Activated CD4-positive, alpha-beta T cell treated with anti-CD3 and anti-CD28 coated beads, Interleukin-2, amount 10 ng/mL, durations not matched to agents 24 days and 14 days (primary cell): Measurements from ENCODE around the gene PRDM10. TPM values are rescaled to one million over a fixed set of nuclear protein-coding genes. Genes with fewer than 3 reads are reported as not detected.

Experiments
- DNase-seq: peaks from one replicate; pipeline ENCODE4 v3.0.0; 2022
- H3K27ac Mint-ChIP-seq: one replicate; pipeline ENCODE4 v1.8.0; 2022; ENCODE audit warnings: mild to moderate bottlenecking, mixed read lengths
- H3K27me3 Mint-ChIP-seq: one replicate; pipeline ENCODE4 v1.8.0; 2022; ENCODE audit warnings: mixed read lengths
- H3K36me3 Mint-ChIP-seq: one replicate; pipeline ENCODE4 v1.8.0; 2022; ENCODE audit warnings: low read depth, mild to moderate bottlenecking, mixed read lengths
- H3K4me1 Mint-ChIP-seq: one replicate; pipeline ENCODE4 v1.8.0; 2021; ENCODE audit warnings: mixed read lengths
- H3K4me3 Mint-ChIP-seq: one replicate; pipeline ENCODE4 v1.8.0; 2022; ENCODE audit warnings: mild to moderate bottlenecking, moderate library complexity, mixed read lengths
- H3K9me3 Mint-ChIP-seq: one replicate; pipeline ENCODE4 v1.8.0; 2021; ENCODE audit warnings: mixed read lengths
- intact Hi-C: fragments of 100-400 bp; cut with micrococcal nuclease; formaldehyde crosslinking; loops from one replicate; pipeline ENCODE4 v1.15.1; 2023
- total RNA-seq: library from RNA; stranded (reverse); gene quantifications from 2 replicates; pipeline ENCODE4 v1.2.3, GENCODE V29; 2022

Gene PRDM10
- total RNA-seq, 1 donor from 2014 or later = 15.9 TPM

GRCh38 chr11:129938764-129939163, 63.9 kb downstream of the PRDM10 start:
- Mint-ChIP-seq H3K27ac (no peak overlapping the region), H3K27me3 (no peaks in the 10 kb centered on the region), H3K4me1 (no peaks in the 10 kb centered on the region), H3K9me3 (no peaks in the 10 kb centered on the region), H3K4me3 (no peak overlapping the region), H3K36me3 (peaks cover 14% of the 10 kb centered on the region)
- intact Hi-C loops = no loop called here
- DNase-seq = no peak

GRCh38 chr11:129937592-129938238, 64.9 kb downstream of the PRDM10 start:
- Mint-ChIP-seq H3K4me1 (no peaks in the 10 kb centered on the region), H3K27ac (no peak overlapping the region), H3K36me3 (peaks cover 14% of the 10 kb centered on the region), H3K9me3 (no peaks in the 10 kb centered on the region), H3K4me3 (no peak overlapping the region), H3K27me3 (no peaks in the 10 kb centered on the region)
- intact Hi-C loops = no loop called here
- no peak for DNase-seq

DNA sequence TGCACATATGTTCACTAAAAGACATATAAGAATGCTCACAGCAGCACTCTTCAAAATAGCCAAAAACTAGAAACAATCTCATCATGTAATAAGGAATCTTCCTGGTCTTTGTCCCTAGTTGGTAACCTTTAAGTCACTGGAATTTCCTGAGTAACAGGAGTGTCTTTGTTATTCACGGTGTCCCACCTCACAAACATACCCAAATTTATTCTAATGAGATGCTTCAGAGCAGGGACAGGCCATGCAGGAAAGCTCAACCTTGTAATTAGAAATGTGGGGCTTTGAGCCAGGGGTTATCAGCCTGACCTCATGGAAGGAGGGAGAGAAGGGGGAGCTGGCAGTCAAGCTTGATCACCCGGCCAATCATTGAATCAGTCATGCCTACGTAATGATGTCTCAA, 66.9 kb downstream of the PRDM10 start:
- no peaks in the 10 kb centered on the region for H3K27me3 Mint-ChIP-seq
- intact Hi-C loops = no loop called here
- H3K27ac Mint-ChIP-seq = no peak overlapping the region
- H3K4me1 Mint-ChIP-seq = no peaks in the 10 kb centered on the region
- no peak overlapping the region for H3K4me3 Mint-ChIP-seq
- H3K36me3 Mint-ChIP-seq = peaks cover 13% of the 10 kb centered on the region
- H3K9me3 Mint-ChIP-seq = no peaks in the 10 kb centered on the region
- DNase-seq = no peak

DNA sequence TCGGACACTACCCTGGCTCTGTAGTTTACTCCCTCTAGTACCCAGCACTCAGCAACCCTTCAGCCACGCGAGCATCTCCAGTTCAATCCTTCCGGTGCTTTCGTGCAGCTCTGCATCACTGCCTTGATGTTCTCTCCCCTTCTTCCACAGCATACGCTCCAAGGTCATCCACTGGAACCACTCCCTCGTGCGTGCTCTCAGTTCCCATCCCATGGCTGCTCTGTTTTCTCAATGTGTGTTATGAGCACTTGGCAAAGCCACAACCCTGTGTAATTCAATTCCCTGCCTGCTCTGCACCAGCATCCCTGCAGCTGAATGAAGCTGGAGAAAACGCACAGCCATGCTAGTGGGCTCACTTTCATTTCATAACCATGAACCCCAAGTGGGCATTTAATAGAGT, 68.7 kb downstream of the PRDM10 start:
- H3K27me3 Mint-ChIP-seq = no peaks in the 10 kb centered on the region
- intact Hi-C loops = no loop called here
- no peaks in the 10 kb centered on the region for H3K4me1 Mint-ChIP-seq
- H3K27ac Mint-ChIP-seq = no peak overlapping the region
- no peak for DNase-seq
- no peaks in the 10 kb centered on the region for H3K9me3 Mint-ChIP-seq
- peaks cover 19% of the 10 kb centered on the region for H3K36me3 Mint-ChIP-seq
- H3K4me3 Mint-ChIP-seq = no peak overlapping the region

GRCh38 chr11:129933262-129933661, 69.4 kb downstream of the PRDM10 start:
- H3K4me3 Mint-ChIP-seq = no peak overlapping the region
- H3K27ac Mint-ChIP-seq = no peak overlapping the region
- H3K4me1 Mint-ChIP-seq = no peaks in the 10 kb centered on the region
- H3K36me3 Mint-ChIP-seq = peaks cover 22% of the 10 kb centered on the region
- intact Hi-C loops = no loop called here
- no peaks in the 10 kb centered on the region for H3K27me3 Mint-ChIP-seq
- H3K9me3 Mint-ChIP-seq = no peaks in the 10 kb centered on the region
- DNase-seq = no peak

DNA sequence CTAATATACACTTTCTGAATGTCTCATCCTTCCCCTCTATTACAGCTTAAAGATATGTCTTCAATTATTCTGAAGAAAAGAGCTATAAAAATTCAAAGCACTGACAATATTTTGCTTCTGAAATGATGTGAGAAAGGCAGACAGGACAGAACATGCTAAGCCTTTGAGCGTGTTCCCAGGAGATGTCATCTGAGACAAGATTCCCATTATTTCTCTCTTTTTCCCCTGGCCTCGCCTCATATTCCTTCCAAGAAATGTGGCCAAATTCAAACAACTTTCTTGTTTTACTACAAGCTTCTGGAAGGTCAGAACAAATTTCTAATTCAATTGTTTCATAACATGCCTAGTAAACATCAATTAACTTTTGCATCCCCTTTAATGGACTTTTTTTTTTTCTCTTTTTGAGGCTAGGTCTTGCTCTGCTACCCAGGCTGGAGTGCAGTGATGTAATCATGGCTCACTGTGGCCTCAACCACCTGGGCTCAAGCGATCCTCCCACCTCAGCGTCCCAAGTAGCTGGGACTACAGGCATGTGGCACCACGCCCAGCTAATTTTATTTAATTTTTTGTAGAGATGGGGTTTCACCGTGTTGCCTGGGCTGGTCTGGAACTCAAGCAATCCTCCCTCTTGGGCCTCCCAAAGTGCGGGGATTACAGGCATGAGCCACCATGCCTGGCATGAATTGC, 70.1 kb downstream of the PRDM10 start:
- intact Hi-C loops = no loop called here

GRCh38 chr11:129930743-129931142, 71.9 kb downstream of the PRDM10 start:
- no peak for DNase-seq
- Mint-ChIP-seq H3K4me1 (no peaks in the 10 kb centered on the region), H3K36me3 (peaks cover 26% of the 10 kb centered on the region), H3K4me3 (no peak overlapping the region), H3K27ac (no peak overlapping the region), H3K27me3 (no peaks in the 10 kb centered on the region), H3K9me3 (no peaks in the 10 kb centered on the region)
- intact Hi-C loops = no loop called here

More for the DNA sequence above, 70.1 kb downstream of the PRDM10 start:
- Mint-ChIP-seq H3K4me1 (no peaks in the 10 kb centered on the region), H3K9me3 (no peaks in the 10 kb centered on the region), H3K27ac (no peak overlapping the region), H3K36me3 (peaks cover 25% of the 10 kb centered on the region), H3K27me3 (no peaks in the 10 kb centered on the region), H3K4me3 (no peak overlapping the region)
- no peak for DNase-seq

- H3K4me1 Mint-ChIP-seq = no peaks in the 10 kb centered on the region
- H3K27ac Mint-ChIP-seq = no peak overlapping the region
- intact Hi-C loops = no loop called here
- H3K27me3 Mint-ChIP-seq = no peaks in the 10 kb centered on the region
- no peaks in the 10 kb centered on the region for H3K9me3 Mint-ChIP-seq
- DNase-seq = no peak
- H3K4me3 Mint-ChIP-seq = no peak overlapping the region
- peaks cover 27% of the 10 kb centered on the region for H3K36me3 Mint-ChIP-seq
These were observed 72.3 kb downstream of the PRDM10 start for GRCh38 chr11:129930296-129930695.

DNA sequence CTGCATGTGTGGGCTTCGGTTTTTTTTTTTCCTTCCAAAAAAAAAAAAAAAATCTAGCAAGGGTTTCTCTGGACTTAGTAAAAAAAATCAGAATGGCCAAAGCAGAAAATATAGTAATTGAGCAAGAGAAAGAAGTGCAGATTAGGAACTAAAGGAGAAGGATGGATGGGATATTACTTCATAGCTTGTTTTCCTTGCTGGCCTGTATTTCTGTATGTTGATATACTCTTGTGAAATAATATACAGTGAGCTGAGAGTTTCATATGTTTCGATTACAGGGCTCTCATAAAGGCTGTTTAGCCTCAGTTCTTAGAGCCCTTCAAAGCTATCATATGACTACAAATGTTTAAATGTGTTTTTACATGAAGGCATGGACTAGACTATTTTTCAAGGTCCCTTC, 72.9 kb downstream of the PRDM10 start:
- H3K27me3 Mint-ChIP-seq = no peaks in the 10 kb centered on the region
- H3K9me3 Mint-ChIP-seq = no peaks in the 10 kb centered on the region
- intact Hi-C loops = no loop called here
- H3K36me3 Mint-ChIP-seq = peaks cover 29% of the 10 kb centered on the region
- no peak for DNase-seq
- no peaks in the 10 kb centered on the region for H3K4me1 Mint-ChIP-seq
- no peak overlapping the region for H3K27ac Mint-ChIP-seq
- no peak overlapping the region for H3K4me3 Mint-ChIP-seq

GRCh38 chr11:129928923-129929692, 73.5 kb downstream of the PRDM10 start:
- H3K27ac Mint-ChIP-seq = no peak overlapping the region
- DNase-seq = no peak
- intact Hi-C loops = no loop called here
- peaks cover 27% of the 10 kb centered on the region for H3K36me3 Mint-ChIP-seq
- no peak overlapping the region for H3K4me3 Mint-ChIP-seq
- no peaks in the 10 kb centered on the region for H3K27me3 Mint-ChIP-seq
- no peaks in the 10 kb centered on the region for H3K4me1 Mint-ChIP-seq
- no peaks in the 10 kb centered on the region for H3K9me3 Mint-ChIP-seq

GRCh38 chr11:129922674-129923073, 80.0 kb downstream of the PRDM10 start:
- Mint-ChIP-seq H3K4me1 (peaks cover 19% of the 10 kb centered on the region), H3K4me3 (no peak overlapping the region), H3K9me3 (no peaks in the 10 kb centered on the region), H3K27ac (no peak overlapping the region), H3K36me3 (peaks cover 10% of the 10 kb centered on the region), H3K27me3 (no peaks in the 10 kb centered on the region)
- intact Hi-C loops = loop anchor here (1.0 to 5.0 kb wide), 3 partner anchors 80 to 210 kb away; partner anchors contain the start of genes APLP2 and PRDM10
- no peak for DNase-seq

DNA sequence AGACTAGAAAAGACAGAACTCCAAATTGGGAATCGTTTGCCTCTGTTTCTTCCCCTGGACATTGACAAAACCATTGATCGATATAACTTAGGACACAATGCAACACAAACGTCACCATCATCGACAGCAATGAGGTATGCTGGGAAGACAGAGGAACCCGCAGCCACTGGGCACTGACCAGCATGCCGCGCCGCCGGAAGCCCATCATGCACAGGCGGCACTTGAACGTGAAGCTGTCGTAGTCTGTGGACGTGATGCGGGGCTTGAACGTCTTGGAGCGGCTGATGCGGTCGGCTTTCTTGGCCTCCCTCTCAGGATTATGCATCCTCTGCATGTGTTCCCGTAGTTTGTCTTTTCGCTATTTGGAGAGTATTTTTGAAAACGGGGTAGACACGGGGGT, 84.3 kb downstream of the PRDM10 start:
- Mint-ChIP-seq H3K4me1 (peaks cover 18% of the 10 kb centered on the region), H3K9me3 (no peaks in the 10 kb centered on the region), H3K27me3 (no peaks in the 10 kb centered on the region), H3K27ac (no peak overlapping the region), H3K4me3 (no peak overlapping the region), H3K36me3 (peaks cover 6% of the 10 kb centered on the region)
- DNase-seq = no peak
- intact Hi-C loops = no loop called here

GRCh38 chr11:129917231-129917630, 85.4 kb downstream of the PRDM10 start:
- peaks cover 9% of the 10 kb centered on the region for H3K36me3 Mint-ChIP-seq
- H3K4me3 Mint-ChIP-seq = no peak overlapping the region
- peaks cover 12% of the 10 kb centered on the region for H3K4me1 Mint-ChIP-seq
- intact Hi-C loops = no loop called here
- H3K9me3 Mint-ChIP-seq = no peaks in the 10 kb centered on the region
- no peaks in the 10 kb centered on the region for H3K27me3 Mint-ChIP-seq
- no peak overlapping the region for H3K27ac Mint-ChIP-seq
- no peak for DNase-seq

- H3K4me3 Mint-ChIP-seq = peak overlapping the region; percentile 6
- no peaks in the 10 kb centered on the region for H3K27me3 Mint-ChIP-seq
- DNase-seq = no peak
- peaks cover 23% of the 10 kb centered on the region for H3K36me3 Mint-ChIP-seq
- peak overlapping the region; percentile 84 for H3K27ac Mint-ChIP-seq
- intact Hi-C loops = no loop called here
- no peaks in the 10 kb centered on the region for H3K9me3 Mint-ChIP-seq
- peaks cover 6% of the 10 kb centered on the region for H3K4me1 Mint-ChIP-seq
These were observed 91.3 kb downstream of the PRDM10 start for GRCh38 chr11:129911298-129911697.
